Upper lobe of left lung (tissue), 6 donors: ENCODE results near the gene KCNAB3. TPM values are rescaled to one million over a fixed set of nuclear protein-coding genes. Genes with fewer than 3 reads are reported as not detected.

Experiments used
- ATAC-seq, 2 donors: fragments of 200-7000 bp; cut with Tn5 transposase; one replicate each; pipeline ENCODE4 v1.9.1; 2022; ENCODE audit warnings: mild to moderate bottlenecking in 2 of 2, moderate library complexity in 2 of 2; ENCODE audit not compliant: low FRiP score in 2 of 2
- DNase-seq, 2 donors: peaks; one replicate each; pipeline ENCODE4 v3.0.0-alpha.2; 2019 to 2020
- H3K27ac ChIP-seq, 4 donors: fragments of 200-600 bp; sonication (generic); one replicate each; pipeline ENCODE4 v1.5.1; 2016 to 2019
- H3K27me3 ChIP-seq, 4 donors: fragments of 200-600 bp; sonication (generic); one replicate each; pipeline ENCODE4 v1.5.1; 2017 to 2019
- H3K36me3 ChIP-seq, 4 donors: fragments of 200-600 bp; sonication (generic); one replicate each; pipeline ENCODE4 v1.5.1; 2016 to 2019
- H3K4me1 ChIP-seq, 4 donors: fragments of 200-600 bp; sonication (generic); one replicate each; pipeline ENCODE4 v1.5.1; 2018 to 2019
- H3K4me3 ChIP-seq, 4 donors: fragments of 200-600 bp; sonication (generic); one replicate each; pipeline ENCODE4 v1.5.1; 2017 to 2019; ENCODE audit warnings: mild to moderate bottlenecking in 2 of 4, moderate library complexity in 1 of 4
- H3K9me3 ChIP-seq, 4 donors: fragments of 200-600 bp; sonication (generic); one replicate each; pipeline ENCODE4 v1.5.1; 2018 to 2019
- CTCF ChIP-seq, 6 experiments: fragments of 450-650 bp in 4 of 6; fragments of 200-600 bp in 2 of 6; sonication (generic) in 2 of 6; IDR thresholded peaks; one replicate each; pipeline ENCODE4 v1.5.1; 2016 to 2019; ENCODE audit warnings: antibody characterized with exemption in 6 of 6
- EP300 ChIP-seq, 4 donors: sonication (generic); formaldehyde crosslinking; IDR thresholded peaks; one replicate each; pipeline ENCODE4 v1.5.1; 2017; ENCODE audit warnings: antibody characterized with exemption in 4 of 4, control low read depth in 2 of 4
- POLR2A ChIP-seq, 4 donors: fragments of 450-650 bp; IDR thresholded peaks; one replicate each; pipeline ENCODE4 v1.5.1; 2016 to 2017; ENCODE audit warnings: antibody characterized with exemption in 4 of 4, mild to moderate bottlenecking in 2 of 4
- POLR2AphosphoS5 ChIP-seq, 2 donors: sonication (generic); formaldehyde crosslinking; IDR thresholded peaks; one replicate each; pipeline ENCODE4 v1.5.1; 2017; ENCODE audit warnings: antibody characterized with exemption in 2 of 2
- WGBS, 2 donors: methylation state at CpG; one replicate each; pipeline ENCODE4 v1.1.5; 2017 to 2018; 5-methylcytosine and 5-hydroxymethylcytosine counted together
- total RNA-seq, 6 donors: library from RNA; depleted of rRNA in 4 of 6; stranded (reverse); fragments of >200 nt in 4 of 6; gene quantifications; one replicate each; pipeline versions ENCODE4 v1.1.0 to v1.2.1, GENCODE V29; 2016 to 2021
- donor health status: DM: no; HTN: no; CAD: no; lungs with moderate emphysema.
- donor health status: DM: no; HTN: yes; CAD: no; lungs with severe emphysema.

KCNAB3 gene
- total RNA-seq, 6 donors from 2014 or later = 4.2 to 10.0 (median 5.7) TPM

GRCh38 chr17:7932483-7932891 lies 2.8 kb upstream of the KCNAB3 start:
- Histone ChIP-seq H3K4me1 (peaks cover 16 to 48% (median 22%) of the 10 kb centered on the region in 4 donors), H3K27me3 (no peaks in the 10 kb centered on the region), H3K9me3 (no peaks in the 10 kb centered on the region), H3K36me3 (peaks cover 5 to 31% (median 20%) of the 10 kb centered on the region in 4 donors), H3K27ac (peak overlapping the region; percentile 80 to 91 (median 88)), H3K4me3 (peak overlapping the region; percentile 67 to 81 (median 77))
- no peak for TF ChIP-seq POLR2A (IDR thresholded peaks at IDR 0.05)
- no peak for TF ChIP-seq POLR2AphosphoS5 (IDR thresholded peaks at IDR 0.05)
- TF ChIP-seq EP300 (IDR thresholded peaks at IDR 0.05) = no peak
- no peak for TF ChIP-seq CTCF (IDR thresholded peaks at IDR 0.05)
- WGBS, 2 donors = 0 to 1% methylated on average over 9 to 17 of the region's 17 CpGs
- ATAC-seq (peak; percentile 47 to 58), DNase-seq (peak in 1 of 2 donors; percentile 51)

- peak within 1 kb of the TSS; percentile 67 to 81 (median 77) for H3K4me3 ChIP-seq
- peak; percentile 98 to 99 for ATAC-seq
- H3K36me3 ChIP-seq = peaks cover 4 to 25% (median 14%) of the 10 kb centered on the region in 4 donors
- H3K27ac ChIP-seq = peak within 1 kb of the TSS; percentile 80 to 91 (median 88)
- 0% methylated on average over 25 to 46 of the region's 55 CpGs for WGBS, 2 donors
- no peaks in the 10 kb centered on the region for H3K9me3 ChIP-seq
- TF ChIP-seq POLR2AphosphoS5 (IDR thresholded peaks at IDR 0.05) = peak; percentile 68 to 87
- peak in 2 of 6 experiments; percentile 11 to 24 for TF ChIP-seq CTCF (IDR thresholded peaks at IDR 0.05)
- peak in 3 of 4 donors; percentile 43 to 93 (median 62) for TF ChIP-seq POLR2A (IDR thresholded peaks at IDR 0.05)
- TF ChIP-seq EP300 (IDR thresholded peaks at IDR 0.05) = no peak
- peaks cover 16 to 48% (median 22%) of the 10 kb centered on the region in 4 donors for H3K4me1 ChIP-seq
- peak; percentile 100 for DNase-seq
- H3K27me3 ChIP-seq = no peaks in the 10 kb centered on the region
Measured at GRCh38 chr17:7931709-7932482, 2.2 kb upstream of the KCNAB3 start, which contains the start of the genes CNTROB and TRAPPC1. Gene CNTROB (plus strand): TSS chr17:7932206. CDS start chr17:7933080, 874 bp downstream. Gene TRAPPC1 (minus strand): TSS chr17:7931946. CDS start chr17:7931829, 117 bp downstream.

- Histone ChIP-seq H3K36me3 (peaks cover 0 to 17% (median 6%) of the 10 kb centered on the region in 4 donors), H3K4me3 (peak overlapping the region; percentile 59 to 81 (median 73)), H3K27ac (peak overlapping the region; percentile 80 to 91 (median 88)), H3K9me3 (no peaks in the 10 kb centered on the region), H3K4me1 (peaks cover 16 to 48% (median 22%) of the 10 kb centered on the region in 4 donors), H3K27me3 (no peaks in the 10 kb centered on the region)
- DNase-seq = no peak
- 43% methylated on average over 19 to 20 of the region's 20 CpGs for WGBS, 2 donors
- no peak for TF ChIP-seq POLR2A (IDR thresholded peaks at IDR 0.05)
- TF ChIP-seq POLR2AphosphoS5 (IDR thresholded peaks at IDR 0.05) = no peak
- no peak for TF ChIP-seq CTCF (IDR thresholded peaks at IDR 0.05)
- TF ChIP-seq EP300 (IDR thresholded peaks at IDR 0.05) = no peak
- ATAC-seq = no peak
Measured at GRCh38 chr17:7930841-7931631, 1.4 kb upstream of the KCNAB3 start.

- TF ChIP-seq CTCF (IDR thresholded peaks at IDR 0.05) (no peak), POLR2AphosphoS5 (IDR thresholded peaks at IDR 0.05) (no peak), POLR2A (IDR thresholded peaks at IDR 0.05) (no peak), EP300 (IDR thresholded peaks at IDR 0.05) (no peak)
- H3K9me3 ChIP-seq = no peaks in the 10 kb centered on the region
- WGBS, 2 donors = 74 to 90% methylated on average over 3 of the region's 3 CpGs
- ATAC-seq = no peak
- H3K27me3 ChIP-seq = no peaks in the 10 kb centered on the region
- H3K4me3 ChIP-seq = no peak overlapping the region
- H3K27ac ChIP-seq = no peak overlapping the region
- H3K36me3 ChIP-seq = peaks cover 0 to 8% (median 0%) of the 10 kb centered on the region in 4 donors
- H3K4me1 ChIP-seq = peaks cover 14 to 32% (median 17%) of the 10 kb centered on the region in 4 donors
- no peak for DNase-seq
Measured at GRCh38 chr17:7927596-7927995, 2.1 kb downstream of the KCNAB3 start.
